GM04503 (cell line): ENCODE results near the gene NOTCH1.
"Not testable (repeated sequence)": the region's sequence is repeated elsewhere in the genome, so short reads cannot be mapped to it uniquely, and the experiment has no call there.

Experiments used
- DNase-seq: peaks from one replicate; pipeline ENCODE4 v3.0.0-alpha.2; 2012; ENCODE audit warnings: low read depth

NOTCH1 gene

GRCh38 chr9:136545965-136546696, at the start of gene NOTCH1:
NOTCH1 (minus strand) TSS chr9:136546048; CDS start chr9:136545786, 262 bp downstream.
- DNase-seq: peak; percentile 71

- DNase-seq: no peak
Observed at GRCh38 chr9:136594492-136594891, 48.6 kb upstream of the NOTCH1 start.

- no peak for DNase-seq
Observed at GRCh38 chr9:136593581-136593980, 47.7 kb upstream of the NOTCH1 start.

GRCh38 chr9:136592666-136593065, 46.8 kb upstream of the NOTCH1 start:
- no peak for DNase-seq

- no peak for DNase-seq
Observed at GRCh38 chr9:136590821-136591752, 45.2 kb upstream of the NOTCH1 start.

- DNase-seq: no peak
Observed at GRCh38 chr9:136589766-136590763, 44.2 kb upstream of the NOTCH1 start.

GRCh38 chr9:136588663-136589464, 43.0 kb upstream of the NOTCH1 start:
- no peak for DNase-seq

GRCh38 chr9:136587944-136588662, 42.3 kb upstream of the NOTCH1 start:
- DNase-seq: no peak

GRCh38 chr9:136587145-136587943, 41.5 kb upstream of the NOTCH1 start:
- no peak for DNase-seq

- no peak for DNase-seq
Observed at GRCh38 chr9:136586391-136586953, 40.6 kb upstream of the NOTCH1 start.

- DNase-seq: no peak
Observed at GRCh38 chr9:136585531-136586120, 39.8 kb upstream of the NOTCH1 start.

- DNase-seq: no peak
Observed at GRCh38 chr9:136584934-136585333, 39.1 kb upstream of the NOTCH1 start.

- no peak for DNase-seq
Observed at GRCh38 chr9:136584401-136584932, 38.6 kb upstream of the NOTCH1 start.

- DNase-seq: no peak
Observed at GRCh38 chr9:136582977-136583735, 37.3 kb upstream of the NOTCH1 start.

GRCh38 chr9:136581614-136582447, 36.0 kb upstream of the NOTCH1 start:
- no peak for DNase-seq

- not testable (repeated sequence) for DNase-seq
Observed at GRCh38 chr9:136579650-136580219, 33.9 kb upstream of the NOTCH1 start.
